DOHH2 (cell line): ENCODE results near the gene GALNTL6.

ENCODE experiments used
- CTCF ChIP-seq: fragments of 200-600 bp; sonication (generic); IDR thresholded peaks from one replicate; pipeline ENCODE4 v1.5.1; 2014; ENCODE audit warnings: antibody characterized with exemption, mild to moderate bottlenecking, low read depth, low read length; ENCODE audit not compliant: poor library complexity, severe bottlenecking
- EZH2phosphoT487 ChIP-seq: fragments of 200-600 bp; sonication (generic); IDR thresholded peaks from 2 replicates; pipeline ENCODE4 v1.6.1; 2017; ENCODE audit warnings: borderline replicate concordance, mild to moderate bottlenecking, antibody characterized with exemption, low read length, moderate library complexity, mixed read lengths

GRCh38 chr4:172874944-172875343 lies 1061.7 kb downstream of the GALNTL6 start:
- TF ChIP-seq CTCF (no peak), EZH2phosphoT487 (no peak)
